ENCODE results near the gene DGCR2. TPM values are rescaled to one million over a fixed set of nuclear protein-coding genes. Genes with fewer than 3 reads are reported as not detected.

The DGCR2 gene
- polyA plus RNA-seq, 1 donor (not counting 4 experiments of a cell fraction or from before 2014, with no cell fraction given): 23.2 TPM

GRCh38 chr22:19111140-19111539 lies 11.1 kb downstream of the DGCR2 start:
- H3K27me3 ChIP-seq (ENCODE audit: control insufficient read depth, extremely low read depth, insufficient read depth, low read length): no peaks in the 10 kb centered on the region
- no peaks in the 10 kb centered on the region for H3K9me3 ChIP-seq (ENCODE audit: control insufficient read depth, low read depth, low read length)
- H3K9ac ChIP-seq (ENCODE audit: control insufficient read depth, extremely low read depth, insufficient read depth, low read length): no peak overlapping the region
- peaks cover 87% of the 10 kb centered on the region for H3K79me2 ChIP-seq (ENCODE audit: control insufficient read depth, insufficient read depth, low read length)
- peaks cover 19% of the 10 kb centered on the region for H3K4me1 ChIP-seq (ENCODE audit: control insufficient read depth, extremely low read depth, insufficient read depth, low read length)
- peaks cover 9 to 18% of the 10 kb centered on the region in 2 experiments for H3K36me3 ChIP-seq (ENCODE audit: control insufficient read depth in 2 of 2, extremely low read depth in 1 of 2, insufficient read depth in 2 of 2, low read length in 2 of 2)
- no peak overlapping the region for H3K4me3 ChIP-seq (ENCODE audit: control insufficient read depth in 2 of 3, extremely low read depth in 1 of 3, insufficient read depth in 2 of 3, low read depth in 1 of 3, low read length in 3 of 3)
- peaks cover 44% of the 10 kb centered on the region for H4K20me1 ChIP-seq (ENCODE audit: control insufficient read depth, extremely low read depth, insufficient read depth, low read length)
- dilution Hi-C loops (cut with MboI; ENCODE audit: extremely low pct_ligation_motif_present, low sequenced_read_pairs): no loop called here
- H2AFZ ChIP-seq (ENCODE audit: control insufficient read depth, low read length): no peak overlapping the region
- H3K27ac ChIP-seq (ENCODE audit: control insufficient read depth, insufficient read depth, low read length): no peak overlapping the region
- FAIRE-seq (no peak), DNase-seq (ENCODE audit: low read depth, low spot score) (no peak)
- H3K9me1 ChIP-seq (ENCODE audit: control insufficient read depth, extremely low read depth, insufficient read depth, low read length): peaks cover 4% of the 10 kb centered on the region
- TF ChIP-seq, protein P1, sequence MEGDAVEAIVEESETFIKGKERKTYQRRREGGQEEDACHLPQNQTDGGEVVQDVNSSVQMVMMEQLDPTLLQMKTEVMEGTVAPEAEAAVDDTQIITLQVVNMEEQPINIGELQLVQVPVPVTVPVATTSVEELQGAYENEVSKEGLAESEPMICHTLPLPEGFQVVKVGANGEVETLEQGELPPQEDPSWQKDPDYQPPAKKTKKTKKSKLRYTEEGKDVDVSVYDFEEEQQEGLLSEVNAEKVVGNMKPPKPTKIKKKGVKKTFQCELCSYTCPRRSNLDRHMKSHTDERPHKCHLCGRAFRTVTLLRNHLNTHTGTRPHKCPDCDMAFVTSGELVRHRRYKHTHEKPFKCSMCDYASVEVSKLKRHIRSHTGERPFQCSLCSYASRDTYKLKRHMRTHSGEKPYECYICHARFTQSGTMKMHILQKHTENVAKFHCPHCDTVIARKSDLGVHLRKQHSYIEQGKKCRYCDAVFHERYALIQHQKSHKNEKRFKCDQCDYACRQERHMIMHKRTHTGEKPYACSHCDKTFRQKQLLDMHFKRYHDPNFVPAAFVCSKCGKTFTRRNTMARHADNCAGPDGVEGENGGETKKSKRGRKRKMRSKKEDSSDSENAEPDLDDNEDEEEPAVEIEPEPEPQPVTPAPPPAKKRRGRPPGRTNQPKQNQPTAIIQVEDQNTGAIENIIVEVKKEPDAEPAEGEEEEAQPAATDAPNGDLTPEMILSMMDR (optimal IDR thresholded peaks at IDR 0.05 in 1 of 3, IDR thresholded peaks at IDR 0.05 in 1 of 3, conservative IDR thresholded peaks at IDR 0.05 in 1 of 3; ENCODE audit: extremely low read depth in 1 of 3, insufficient read depth in 2 of 3, low read length in 3 of 3): peak in 1 of 3 experiments; percentile 18
- TF ChIP-seq EZH2 (IDR thresholded peaks at IDR 0.05; ENCODE audit: low read length): no peak
- no peak overlapping the region for H3K4me2 ChIP-seq (ENCODE audit: control insufficient read depth, extremely low read depth, insufficient read depth, low read depth, low read length)

DNA sequence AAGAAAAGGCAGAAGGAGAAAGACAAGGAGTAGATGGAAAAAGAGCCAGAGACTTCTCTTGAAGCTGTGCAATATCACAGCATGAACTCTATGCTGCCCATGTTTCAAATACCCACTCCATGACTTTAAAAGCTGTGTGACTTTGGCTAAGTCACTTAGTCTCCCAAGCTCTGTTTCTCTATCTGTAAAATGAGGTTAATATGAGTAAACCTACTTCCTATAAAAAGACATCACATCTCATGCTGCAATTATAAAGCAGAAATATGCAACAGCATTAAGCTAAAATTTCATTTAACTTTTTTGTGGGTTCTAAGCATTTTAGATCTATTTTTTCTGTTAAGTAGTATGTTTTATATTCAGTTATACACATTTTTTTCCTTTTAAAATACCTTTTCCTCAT lies 11.6 kb downstream of the DGCR2 start:
- Histone ChIP-seq H3K27me3 (ENCODE audit: control insufficient read depth, extremely low read depth, insufficient read depth, low read length) (no peaks in the 10 kb centered on the region), H3K9me1 (ENCODE audit: control insufficient read depth, extremely low read depth, insufficient read depth, low read length) (peaks cover 3% of the 10 kb centered on the region), H3K36me3 (ENCODE audit: control insufficient read depth in 2 of 2, extremely low read depth in 1 of 2, insufficient read depth in 2 of 2, low read length in 2 of 2) (peaks cover 8 to 18% of the 10 kb centered on the region in 2 experiments), H3K4me1 (ENCODE audit: control insufficient read depth, extremely low read depth, insufficient read depth, low read length) (peaks cover 19% of the 10 kb centered on the region), H4K20me1 (ENCODE audit: control insufficient read depth, extremely low read depth, insufficient read depth, low read length) (peaks cover 45% of the 10 kb centered on the region), H3K9ac (ENCODE audit: control insufficient read depth, extremely low read depth, insufficient read depth, low read length) (no peak overlapping the region), H3K4me2 (ENCODE audit: control insufficient read depth, extremely low read depth, insufficient read depth, low read depth, low read length) (no peak overlapping the region), H3K9me3 (ENCODE audit: control insufficient read depth, low read depth, low read length) (no peaks in the 10 kb centered on the region), H3K4me3 (ENCODE audit: control insufficient read depth in 2 of 3, extremely low read depth in 1 of 3, insufficient read depth in 2 of 3, low read depth in 1 of 3, low read length in 3 of 3) (no peak overlapping the region), H3K27ac (ENCODE audit: control insufficient read depth, insufficient read depth, low read length) (no peak overlapping the region), H2AFZ (ENCODE audit: control insufficient read depth, low read length) (no peak overlapping the region), H3K79me2 (ENCODE audit: control insufficient read depth, insufficient read depth, low read length) (peaks cover 87% of the 10 kb centered on the region)
- FAIRE-seq (no peak), DNase-seq (ENCODE audit: low read depth, low spot score) (no peak)
- dilution Hi-C loops (cut with MboI; ENCODE audit: extremely low pct_ligation_motif_present, low sequenced_read_pairs): no loop called here
- TF ChIP-seq, protein P1 (optimal IDR thresholded peaks at IDR 0.05 in 1 of 3, IDR thresholded peaks at IDR 0.05 in 1 of 3, conservative IDR thresholded peaks at IDR 0.05 in 1 of 3; ENCODE audit: extremely low read depth in 1 of 3, insufficient read depth in 2 of 3, low read length in 3 of 3): no peak
- no peak for TF ChIP-seq EZH2 (IDR thresholded peaks at IDR 0.05; ENCODE audit: low read length)
